Naive thymus-derived CD4-positive, alpha-beta T cell (primary cell): ENCODE measurements around the gene GAK. TPM values are rescaled to one million over a fixed set of nuclear protein-coding genes. Genes with fewer than 3 reads are reported as not detected.

Experiments used
- ATAC-seq: fragments of 150-1000 bp; cut with Tn5 transposase; 2 replicates; pipeline ENCODE4 v1.10.0; 2021; ENCODE audit warnings: mild to moderate bottlenecking, moderate library complexity
- CTCF ChIA-PET: fragments of 350-600 bp; sonication (Branson Sonifier 250); formaldehyde crosslinking; loops from one replicate; lab custom pipeline; 2021; ENCODE audit warnings: antibody characterized with exemption; lab: Charles Lee
- POLR2A ChIA-PET: fragments of 350-600 bp; sonication (Branson Sonifier 250); formaldehyde crosslinking; loops from one replicate; lab custom pipeline; 2021; ENCODE audit warnings: antibody characterized with exemption, inconsistent platforms; lab: Charles Lee
- DNase-seq, 9 donors: peaks; one replicate each; pipeline versions ENCODE4 v3.0.0 to v3.0.0-alpha.2; 2020 to 2022; ENCODE audit warnings: mixed read lengths in 1 of 9
- H3K27ac ChIP-seq: one replicate; pipeline ENCODE4 v1.7.0; 2013; ENCODE audit warnings: mild to moderate bottlenecking, low read depth, low read length, moderate library complexity
- H3K27me3 ChIP-seq, 2 donors: one replicate each; pipeline ENCODE4 v1.7.0; 2013; ENCODE audit warnings: low read length in 2 of 2, mild to moderate bottlenecking in 2 of 2, moderate library complexity in 2 of 2; ENCODE audit not compliant: control insufficient read depth in 2 of 2, insufficient read depth in 2 of 2
- H3K36me3 ChIP-seq, 3 experiments: 1 replicate in 2 of 3; 2 replicates in 1 of 3; pipeline ENCODE4 v1.7.0; 2013; ENCODE audit warnings: low read length in 3 of 3, mild to moderate bottlenecking in 3 of 3, moderate library complexity in 1 of 3; ENCODE audit not compliant: insufficient read depth in 3 of 3, control insufficient read depth in 2 of 3
- H3K4me1 ChIP-seq, 2 donors: one replicate each; pipeline ENCODE4 v1.7.0; 2013; ENCODE audit warnings: low read length in 2 of 2, mild to moderate bottlenecking in 2 of 2, moderate library complexity in 1 of 2; ENCODE audit not compliant: control insufficient read depth in 2 of 2, insufficient read depth in 2 of 2
- H3K4me3 ChIP-seq: 2 replicates; pipeline ENCODE4 v1.7.0; 2013; ENCODE audit warnings: mild to moderate bottlenecking, low read length
- H3K9me3 ChIP-seq, 3 experiments: 1 replicate in 2 of 3; 2 replicates in 1 of 3; pipeline ENCODE4 v1.7.0; 2013; ENCODE audit warnings: low read length in 3 of 3; ENCODE audit not compliant: control insufficient read depth in 2 of 3
- H3K27ac Mint-ChIP-seq, 9 donors: one replicate each; pipeline ENCODE4 v1.8.0; 2020 to 2022; ENCODE audit warnings: mixed read lengths in 9 of 9, mild to moderate bottlenecking in 8 of 9, moderate library complexity in 5 of 9, inconsistent platforms in 2 of 9
- H3K27me3 Mint-ChIP-seq, 5 donors: one replicate each; pipeline ENCODE4 v1.8.0; 2021 to 2022; ENCODE audit warnings: mixed read lengths in 5 of 5, mild to moderate bottlenecking in 1 of 5
- H3K36me3 Mint-ChIP-seq, 5 donors: one replicate each; pipeline ENCODE4 v1.8.0; 2020 to 2022; ENCODE audit warnings: mixed read lengths in 5 of 5, mild to moderate bottlenecking in 3 of 5, inconsistent platforms in 1 of 5
- H3K4me1 Mint-ChIP-seq, 7 donors: one replicate each; pipeline ENCODE4 v1.8.0; 2020 to 2022; ENCODE audit warnings: mixed read lengths in 7 of 7, mild to moderate bottlenecking in 3 of 7, inconsistent platforms in 1 of 7
- H3K4me3 Mint-ChIP-seq, 10 donors: one replicate each; pipeline ENCODE4 v1.8.0; 2020 to 2022; ENCODE audit warnings: mild to moderate bottlenecking in 10 of 10, mixed read lengths in 10 of 10, moderate library complexity in 6 of 10, inconsistent platforms in 2 of 10
- H3K9me3 Mint-ChIP-seq, 11 donors: one replicate each; pipeline ENCODE4 v1.8.0; 2020 to 2022; ENCODE audit warnings: mixed read lengths in 11 of 11, mild to moderate bottlenecking in 4 of 11, inconsistent platforms in 1 of 11, moderate library complexity in 1 of 11
- intact Hi-C, 2 donors: fragments of 100-400 bp; cut with micrococcal nuclease; formaldehyde crosslinking; loops; one replicate each; pipeline ENCODE4 v1.15.1; 2023
- polyA plus RNA-seq, 2 donors: library from polyadenylated mRNA; unstranded; fragments of 300-500 nt; fragmentation: Illumina TruSeq; gene quantifications; one replicate each; pipeline ENCODE4 v1.2.3, GENCODE V29; 2021
- total RNA-seq, 6 experiments: library from RNA in 5 of 6; stranded (reverse) in 5 of 6; gene quantifications; 1 replicate in 5 of 6; 2 replicates in 1 of 6; pipeline ENCODE4 v1.2.3 and lab custom pipeline; 2021 to 2026

GAK gene
- total and polyA plus RNA-seq, 7 experiments from 2014 or later = 34.0 to 206 (median 170) TPM

GRCh38 chr4:845233-845835 lies 86.8 kb downstream of the GAK start:
- H3K4me3 Mint-ChIP-seq = no peak overlapping the region
- ChIA-PET POLR2A (no interaction called here), CTCF (no interaction called here)
- Histone ChIP-seq H3K4me3 (no peak overlapping the region), H3K9me3 (no peaks in the 10 kb centered on the region), H3K27ac (no peak overlapping the region), H3K27me3 (no peaks in the 10 kb centered on the region), H3K36me3 (peaks cover 0 to 22% (median 0%) of the 10 kb centered on the region in 3 experiments), H3K4me1 (no peaks in the 10 kb centered on the region)
- H3K27ac Mint-ChIP-seq = no peak overlapping the region
- DNase-seq (no peak), ATAC-seq (no peak)
- peaks cover 0 to 12% (median 5%) of the 10 kb centered on the region in 11 donors for H3K9me3 Mint-ChIP-seq
- no peaks in the 10 kb centered on the region for H3K27me3 Mint-ChIP-seq
- H3K36me3 Mint-ChIP-seq = peaks cover 0 to 44% (median 13%) of the 10 kb centered on the region in 5 donors
- H3K4me1 Mint-ChIP-seq = no peaks in the 10 kb centered on the region
- intact Hi-C loops = no loop called here

- Histone ChIP-seq H3K36me3 (peaks cover 0 to 17% (median 0%) of the 10 kb centered on the region in 3 experiments), H3K27me3 (no peaks in the 10 kb centered on the region), H3K4me3 (no peak overlapping the region), H3K9me3 (no peaks in the 10 kb centered on the region), H3K4me1 (no peaks in the 10 kb centered on the region), H3K27ac (no peak overlapping the region)
- POLR2A ChIA-PET = no interaction called here
- Mint-ChIP-seq H3K27ac (no peak overlapping the region), H3K36me3 (peaks cover 0 to 45% (median 17%) of the 10 kb centered on the region in 5 donors), H3K9me3 (peaks cover 0 to 16% (median 5%) of the 10 kb centered on the region in 11 donors), H3K4me3 (no peak overlapping the region), H3K27me3 (no peaks in the 10 kb centered on the region), H3K4me1 (no peaks in the 10 kb centered on the region)
- no peak for DNase-seq
- CTCF ChIA-PET = interaction anchor here (0.6 kb wide), 1 partner anchor 971 kb away, joined by 4 read pairs; no protein-coding TSS in a partner anchor
- ATAC-seq = no peak
- intact Hi-C loops = no loop called here
Measured at GRCh38 chr4:844752-845232, 87.3 kb downstream of the GAK start.

GRCh38 chr4:839675-840443 lies 92.3 kb downstream of the GAK start:
- H3K36me3 Mint-ChIP-seq = peaks cover 0 to 32% (median 21%) of the 10 kb centered on the region in 5 donors
- Histone ChIP-seq H3K4me1 (no peaks in the 10 kb centered on the region), H3K27ac (no peak overlapping the region), H3K36me3 (no peaks in the 10 kb centered on the region), H3K4me3 (no peak overlapping the region), H3K27me3 (no peaks in the 10 kb centered on the region), H3K9me3 (peaks cover 0 to 16% (median 4%) of the 10 kb centered on the region in 3 experiments)
- ATAC-seq (no peak), DNase-seq (no peak)
- ChIA-PET CTCF (no interaction called here), POLR2A (no interaction called here)
- no peak overlapping the region for H3K27ac Mint-ChIP-seq
- peaks cover 0 to 44% (median 15%) of the 10 kb centered on the region in 11 donors for H3K9me3 Mint-ChIP-seq
- H3K27me3 Mint-ChIP-seq = no peaks in the 10 kb centered on the region
- no peak overlapping the region for H3K4me3 Mint-ChIP-seq
- intact Hi-C loops = no loop called here
- no peaks in the 10 kb centered on the region for H3K4me1 Mint-ChIP-seq

GRCh38 chr4:837772-838171 lies 94.3 kb downstream of the GAK start:
- peaks cover 0 to 21% (median 18%) of the 10 kb centered on the region in 5 donors for H3K36me3 Mint-ChIP-seq
- peaks cover 0 to 44% (median 18%) of the 10 kb centered on the region in 11 donors for H3K9me3 Mint-ChIP-seq

DNA sequence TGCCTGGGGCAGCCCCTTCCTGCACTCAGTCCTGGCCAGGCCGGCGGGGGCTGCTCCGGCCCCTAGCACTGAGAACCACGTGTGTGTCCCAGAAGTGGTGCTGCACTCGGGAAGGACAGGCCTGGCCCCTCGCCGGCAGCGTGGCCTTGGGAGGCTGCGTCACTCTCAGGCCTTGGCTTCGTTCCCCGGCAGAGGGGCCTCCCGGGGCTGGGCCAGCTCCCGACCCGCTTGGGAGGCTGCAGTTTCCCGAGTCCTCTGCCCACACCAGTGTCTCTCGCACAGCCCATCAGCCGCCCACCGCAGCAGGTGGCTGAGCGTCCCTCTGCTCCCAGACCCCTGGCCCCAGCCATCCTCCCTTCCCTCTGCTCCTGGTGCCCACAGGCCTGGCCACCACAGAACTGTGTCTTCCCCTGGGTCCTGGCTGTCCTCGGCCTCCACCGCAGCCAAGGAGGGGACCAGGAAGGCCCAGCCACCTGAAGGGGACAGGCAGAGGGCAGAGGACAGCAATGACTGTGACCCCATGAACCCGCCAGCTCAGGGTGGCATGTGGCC lies 95.3 kb downstream of the GAK start:
- Mint-ChIP-seq H3K9me3 (peaks cover 0 to 41% (median 16%) of the 10 kb centered on the region in 11 donors), H3K4me1 (peaks cover 0 to 4% (median 0%) of the 10 kb centered on the region in 7 donors)

More at GRCh38 chr4:837772-838171, 94.3 kb downstream of the GAK start:
- Mint-ChIP-seq H3K27ac (no peak overlapping the region), H3K4me3 (no peak overlapping the region), H3K27me3 (no peaks in the 10 kb centered on the region), H3K4me1 (peaks cover 0 to 4% (median 0%) of the 10 kb centered on the region in 7 donors)
- no peak overlapping the region for H3K27ac ChIP-seq
- H3K36me3 ChIP-seq = no peaks in the 10 kb centered on the region
- intact Hi-C loops = no loop called here
- H3K4me3 ChIP-seq = no peak overlapping the region
- DNase-seq (no peak), ATAC-seq (no peak)
- H3K4me1 ChIP-seq = no peaks in the 10 kb centered on the region
- ChIA-PET POLR2A (no interaction called here), CTCF (no interaction called here)
- peaks cover 0 to 16% (median 4%) of the 10 kb centered on the region in 3 experiments for H3K9me3 ChIP-seq
- H3K27me3 ChIP-seq = no peaks in the 10 kb centered on the region

DNA sequence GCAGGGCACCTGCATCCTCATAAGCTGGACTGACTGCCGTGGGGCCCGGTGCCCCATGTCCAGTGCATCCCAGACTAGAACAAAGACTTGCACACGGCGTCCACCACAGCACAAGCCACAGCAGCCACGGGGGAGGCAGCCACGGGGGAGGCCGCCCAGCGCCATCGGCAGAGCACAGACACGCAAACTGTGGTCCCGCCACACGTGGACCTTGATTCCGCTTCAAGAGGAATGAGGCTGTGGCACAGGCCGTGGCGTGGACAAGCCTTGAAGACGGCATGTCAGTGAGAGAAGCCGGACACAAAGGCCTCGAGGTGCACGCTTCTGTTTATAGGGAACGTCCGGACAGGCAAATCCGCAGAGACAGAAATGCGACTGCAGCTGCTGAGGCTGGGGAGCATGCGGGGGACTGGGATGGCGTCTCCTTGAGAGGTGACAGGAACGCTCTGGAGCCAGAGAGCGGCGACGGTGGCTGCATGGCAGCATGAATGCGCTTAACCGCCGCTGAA lies 96.1 kb downstream of the GAK start:
- Mint-ChIP-seq H3K36me3 (peaks cover 0 to 13% (median 11%) of the 10 kb centered on the region in 5 donors), H3K4me1 (peaks cover 0 to 4% (median 0%) of the 10 kb centered on the region in 7 donors), H3K27me3 (no peaks in the 10 kb centered on the region), H3K9me3 (peaks cover 0 to 37% (median 19%) of the 10 kb centered on the region in 11 donors), H3K4me3 (no peak overlapping the region), H3K27ac (no peak overlapping the region)
- intact Hi-C loops = no loop called here
- DNase-seq = no peak
- CTCF ChIA-PET = no interaction called here
- POLR2A ChIA-PET = no interaction called here
- H3K27me3 ChIP-seq = no peaks in the 10 kb centered on the region
- H3K4me1 ChIP-seq = no peaks in the 10 kb centered on the region
- H3K4me3 ChIP-seq = no peak overlapping the region
- H3K27ac ChIP-seq = no peak overlapping the region
- no peak for ATAC-seq
- no peaks in the 10 kb centered on the region for H3K36me3 ChIP-seq
- H3K9me3 ChIP-seq = peaks cover 0 to 29% (median 4%) of the 10 kb centered on the region in 3 experiments

More for the DNA sequence above, 95.3 kb downstream of the GAK start:
- peaks cover 0 to 21% (median 4%) of the 10 kb centered on the region in 3 experiments for H3K9me3 ChIP-seq
- H3K27ac ChIP-seq = no peak overlapping the region
- H3K27me3 ChIP-seq = no peaks in the 10 kb centered on the region
- Mint-ChIP-seq H3K4me3 (no peak overlapping the region), H3K27me3 (no peaks in the 10 kb centered on the region), H3K27ac (no peak overlapping the region), H3K36me3 (peaks cover 0 to 15% (median 13%) of the 10 kb centered on the region in 5 donors)
- POLR2A ChIA-PET = no interaction called here
- H3K4me1 ChIP-seq = no peaks in the 10 kb centered on the region
- intact Hi-C loops = no loop called here
- DNase-seq (no peak), ATAC-seq (no peak)
- no peaks in the 10 kb centered on the region for H3K36me3 ChIP-seq
- no peak overlapping the region for H3K4me3 ChIP-seq
- CTCF ChIA-PET = no interaction called here
